Activated T-cell treated with anti-CD3 and anti-CD28 coated beads, Interleukin-2, amount 50 U/mL, for 72 hours (primary cell): ENCODE results near the gene NCOA1. TPM values are rescaled to one million over a fixed set of nuclear protein-coding genes. Genes with fewer than 3 reads are reported as not detected.
"Not testable (repeated sequence)": the region's sequence is repeated elsewhere in the genome, so short reads cannot be mapped to it uniquely, and the experiment has no call there.

Experiments
- ATAC-seq, 2 donors: fragments of 150-1000 bp; cut with Tn5 transposase; replicated peaks in 1 of 2; 2 replicates each; pipeline ENCODE4 v1.10.0; 2021; ENCODE audit warnings: moderate library complexity in 2 of 2, mild to moderate bottlenecking in 1 of 2
- DNase-seq, 2 donors: peaks; one replicate each; pipeline ENCODE4 v3.0.0; 2021 to 2022; ENCODE audit warnings: mixed read lengths in 1 of 2
- H3K27ac Mint-ChIP-seq: one replicate; pipeline ENCODE4 v1.8.0; 2022; ENCODE audit warnings: mild to moderate bottlenecking, moderate library complexity, mixed read lengths
- H3K27me3 Mint-ChIP-seq: one replicate; pipeline ENCODE4 v1.8.0; 2022; ENCODE audit warnings: low read depth, mixed read lengths
- H3K36me3 Mint-ChIP-seq, 2 donors: one replicate each; pipeline ENCODE4 v1.8.0; 2022; ENCODE audit warnings: mixed read lengths in 2 of 2, mild to moderate bottlenecking in 1 of 2; ENCODE audit not compliant: insufficient read depth in 2 of 2
- H3K4me1 Mint-ChIP-seq: one replicate; pipeline ENCODE4 v1.8.0; 2022; ENCODE audit warnings: low read depth, mixed read lengths
- H3K4me3 Mint-ChIP-seq, 2 donors: one replicate each; pipeline ENCODE4 v1.8.0; 2022; ENCODE audit warnings: mild to moderate bottlenecking in 2 of 2, mixed read lengths in 2 of 2, moderate library complexity in 2 of 2
- H3K9me3 Mint-ChIP-seq, 2 donors: one replicate each; pipeline ENCODE4 v1.8.0; 2022; ENCODE audit warnings: mixed read lengths in 2 of 2
- total RNA-seq, 2 donors: library from RNA; stranded (reverse); gene quantifications; one replicate each; pipeline ENCODE4 v1.2.3, GENCODE V29; 2022

NCOA1 gene
- total RNA-seq, 2 donors from 2014 or later, result 29.8 to 32.7 TPM

- no peak overlapping the region for H3K27ac Mint-ChIP-seq
- H3K4me1 Mint-ChIP-seq, result peaks cover 17% of the 10 kb centered on the region
- no peak overlapping the region for H3K4me3 Mint-ChIP-seq
Measured at GRCh38 chr2:24559473-24560113, 68.5 kb downstream of the NCOA1 start.

GRCh38 chr2:24565537-24565936 is 74.5 kb downstream of the NCOA1 start:
- DNase-seq (no peak), ATAC-seq (no peak)
- Mint-ChIP-seq H3K27ac (no peak overlapping the region), H3K27me3 (no peaks in the 10 kb centered on the region), H3K4me1 (peaks cover 17% of the 10 kb centered on the region), H3K4me3 (no peak overlapping the region), H3K36me3 (peaks cover 3 to 17% of the 10 kb centered on the region in 2 donors), H3K9me3 (peaks cover 0 to 3% of the 10 kb centered on the region in 2 donors)

More at GRCh38 chr2:24559473-24560113, 68.5 kb downstream of the NCOA1 start:
- Mint-ChIP-seq H3K36me3 (peaks cover 14 to 36% of the 10 kb centered on the region in 2 donors), H3K27me3 (no peaks in the 10 kb centered on the region), H3K9me3 (peaks cover 12 to 16% of the 10 kb centered on the region in 2 donors)
- ATAC-seq (no peak), DNase-seq (no peak)

GRCh38 chr2:24566209-24566608 is 75.2 kb downstream of the NCOA1 start:
- Mint-ChIP-seq H3K27ac (no peak overlapping the region), H3K36me3 (peaks cover 3 to 17% of the 10 kb centered on the region in 2 donors), H3K4me3 (no peak overlapping the region), H3K4me1 (peaks cover 24% of the 10 kb centered on the region), H3K9me3 (peaks cover 0 to 3% of the 10 kb centered on the region in 2 donors), H3K27me3 (no peaks in the 10 kb centered on the region)
- ATAC-seq, result no peak
- no peak for DNase-seq

GRCh38 chr2:24566630-24567029 is 75.6 kb downstream of the NCOA1 start:
- Mint-ChIP-seq H3K4me1 (peaks cover 27% of the 10 kb centered on the region), H3K36me3 (peaks cover 3 to 17% of the 10 kb centered on the region in 2 donors)
- ATAC-seq, result no peak

GRCh38 chr2:24568551-24568950 is 77.5 kb downstream of the NCOA1 start:
- no peak for DNase-seq
- Mint-ChIP-seq H3K36me3 (peaks cover 4 to 14% of the 10 kb centered on the region in 2 donors), H3K27me3 (no peaks in the 10 kb centered on the region), H3K27ac (no peak overlapping the region), H3K4me1 (peaks cover 40% of the 10 kb centered on the region), H3K4me3 (peak overlapping the region in 1 of 2 donors; percentile 37), H3K9me3 (no peaks in the 10 kb centered on the region)
- ATAC-seq, result no peak

More at GRCh38 chr2:24566630-24567029, 75.6 kb downstream of the NCOA1 start:
- Mint-ChIP-seq H3K27ac (no peak overlapping the region), H3K4me3 (no peak overlapping the region), H3K9me3 (peaks cover 0 to 3% of the 10 kb centered on the region in 2 donors), H3K27me3 (no peaks in the 10 kb centered on the region)
- DNase-seq, result no peak

GRCh38 chr2:24569565-24569964 is 78.5 kb downstream of the NCOA1 start:
- not testable (repeated sequence) for H3K27ac Mint-ChIP-seq, DNase-seq, H3K4me3 Mint-ChIP-seq, H3K27me3 Mint-ChIP-seq, ATAC-seq, H3K9me3 Mint-ChIP-seq, H3K36me3 Mint-ChIP-seq
- H3K4me1 Mint-ChIP-seq, result peaks cover 42% of the 10 kb centered on the region

GRCh38 chr2:24570225-24570624 is 79.2 kb downstream of the NCOA1 start:
- H3K4me1 Mint-ChIP-seq, result peaks cover 46% of the 10 kb centered on the region
- no peaks in the 10 kb centered on the region for H3K9me3 Mint-ChIP-seq
- no peaks in the 10 kb centered on the region for H3K27me3 Mint-ChIP-seq
- no peak overlapping the region for H3K4me3 Mint-ChIP-seq
- DNase-seq (no peak), ATAC-seq (no peak)
- H3K36me3 Mint-ChIP-seq, result peaks cover 4 to 6% of the 10 kb centered on the region in 2 donors
- no peak overlapping the region for H3K27ac Mint-ChIP-seq

- Mint-ChIP-seq H3K27me3 (no peaks in the 10 kb centered on the region), H3K9me3 (no peaks in the 10 kb centered on the region), H3K27ac (peak overlapping the region; percentile 43), H3K4me3 (peak overlapping the region in 1 of 2 donors; percentile 37), H3K36me3 (peaks cover 0 to 1% of the 10 kb centered on the region in 2 donors), H3K4me1 (peaks cover 63% of the 10 kb centered on the region)
- ATAC-seq (peak in 1 of 2 donors; percentile 33), DNase-seq (no peak)
Measured at GRCh38 chr2:24571828-24572442, 80.9 kb downstream of the NCOA1 start.

GRCh38 chr2:24576146-24576545 is 85.1 kb downstream of the NCOA1 start:
- DNase-seq (no peak), ATAC-seq (peak; percentile 33 to 38)
- Mint-ChIP-seq H3K4me3 (peak overlapping the region; percentile 72 to 84), H3K36me3 (peaks cover 0 to 4% of the 10 kb centered on the region in 2 donors), H3K27ac (peak overlapping the region; percentile 96), H3K27me3 (no peaks in the 10 kb centered on the region), H3K9me3 (no peaks in the 10 kb centered on the region), H3K4me1 (peaks cover 86% of the 10 kb centered on the region)

GRCh38 chr2:24576617-24577016 is 85.6 kb downstream of the NCOA1 start:
- DNase-seq (peak; percentile 18 to 26), ATAC-seq (peak; percentile 72 to 79)
- peaks cover 0 to 4% of the 10 kb centered on the region in 2 donors for H3K36me3 Mint-ChIP-seq
- H3K27me3 Mint-ChIP-seq, result no peaks in the 10 kb centered on the region
- H3K4me3 Mint-ChIP-seq, result peak overlapping the region; percentile 72 to 84
- peaks cover 87% of the 10 kb centered on the region for H3K4me1 Mint-ChIP-seq
- H3K9me3 Mint-ChIP-seq, result no peaks in the 10 kb centered on the region
- H3K27ac Mint-ChIP-seq, result peak overlapping the region; percentile 96

GRCh38 chr2:24577481-24577880 is 86.4 kb downstream of the NCOA1 start:
- Mint-ChIP-seq H3K4me1 (peaks cover 85% of the 10 kb centered on the region), H3K9me3 (no peaks in the 10 kb centered on the region), H3K27me3 (no peaks in the 10 kb centered on the region), H3K27ac (peak overlapping the region; percentile 96), H3K4me3 (peak overlapping the region; percentile 72 to 84), H3K36me3 (peaks cover 4% of the 10 kb centered on the region in 2 donors)
- DNase-seq, result no peak
- ATAC-seq, result peak; percentile 70 to 72

- H3K9me3 Mint-ChIP-seq, result no peaks in the 10 kb centered on the region
- ATAC-seq (peak; percentile 74 to 79), DNase-seq (peak; percentile 36 to 41)
- peaks cover 2 to 4% of the 10 kb centered on the region in 2 donors for H3K36me3 Mint-ChIP-seq
- H3K27me3 Mint-ChIP-seq, result no peaks in the 10 kb centered on the region
- H3K27ac Mint-ChIP-seq, result peak overlapping the region; percentile 94
- H3K4me1 Mint-ChIP-seq, result peaks cover 74% of the 10 kb centered on the region
- H3K4me3 Mint-ChIP-seq, result peak overlapping the region; percentile 38 to 80
Measured at GRCh38 chr2:24579053-24579803, 88.2 kb downstream of the NCOA1 start.

- no peaks in the 10 kb centered on the region for H3K27me3 Mint-ChIP-seq
- ATAC-seq, result no peak
- H3K27ac Mint-ChIP-seq, result peak overlapping the region; percentile 94
- no peaks in the 10 kb centered on the region for H3K9me3 Mint-ChIP-seq
- DNase-seq, result no peak
- H3K36me3 Mint-ChIP-seq, result peaks cover 2 to 4% of the 10 kb centered on the region in 2 donors
- peaks cover 78% of the 10 kb centered on the region for H3K4me1 Mint-ChIP-seq
- peak overlapping the region; percentile 1 to 80 for H3K4me3 Mint-ChIP-seq
Measured at GRCh38 chr2:24580561-24580960, 89.5 kb downstream of the NCOA1 start.
